RKO (cell line): ENCODE data around the gene PSMA2.

Source experiments
- DNase-seq: peaks from one replicate; pipeline ENCODE4 v3.0.0-alpha.2; 2016; ENCODE audit warnings: low spot score

Gene PSMA2

GRCh38 chr7:42940985-42941847 lies 9.2 kb upstream of the PSMA2 start:
- DNase-seq = peak; percentile 72

- no peak for DNase-seq
These were observed 7.7 kb upstream of the PSMA2 start for GRCh38 chr7:42939457-42940240.

GRCh38 chr7:42935861-42936260 lies 3.9 kb upstream of the PSMA2 start:
- no peak for DNase-seq

- DNase-seq = peak; percentile 58
These were observed 2.3 kb upstream of the PSMA2 start for GRCh38 chr7:42934291-42934690.

GRCh38 chr7:42932811-42933591 lies 1.0 kb upstream of the PSMA2 start:
- peak; percentile 48 for DNase-seq

- DNase-seq = peak; percentile 11
These were observed 534 bp downstream of the PSMA2 start for GRCh38 chr7:42931447-42931833.

GRCh38 chr7:42930889-42931288 lies 1.1 kb downstream of the PSMA2 start:
- peak; percentile 30 for DNase-seq

GRCh38 chr7:42929449-42929848 lies 2.5 kb downstream of the PSMA2 start:
- DNase-seq = no peak

GRCh38 chr7:42928754-42929153 lies 3.2 kb downstream of the PSMA2 start:
- no peak for DNase-seq

- DNase-seq = no peak
These were observed 5.8 kb downstream of the PSMA2 start for GRCh38 chr7:42926204-42926603.

GRCh38 chr7:42925630-42926029 lies 6.3 kb downstream of the PSMA2 start:
- DNase-seq = no peak

- no peak for DNase-seq
These were observed 7.6 kb downstream of the PSMA2 start for GRCh38 chr7:42924223-42924838.

- DNase-seq = no peak
These were observed 9.8 kb downstream of the PSMA2 start for GRCh38 chr7:42922017-42922753.

- no peak for DNase-seq
These were observed 16.6 kb downstream of the PSMA2 start for GRCh38 chr7:42915356-42915755.

- no peak for DNase-seq
These were observed 17.4 kb downstream of the PSMA2 start for GRCh38 chr7:42914421-42915045.

GRCh38 chr7:42914009-42914408 lies 18.0 kb downstream of the PSMA2 start:
- DNase-seq = no peak

GRCh38 chr7:42913591-42913990 lies 18.4 kb downstream of the PSMA2 start:
- no peak for DNase-seq

- DNase-seq = peak; percentile 92
These were observed 20.2 kb downstream of the PSMA2 start, which contains the start of gene C7orf25 for GRCh38 chr7:42911454-42912447. C7orf25 (minus strand) TSS chr7:42912070; CDS start chr7:42910900, 1,170 bp downstream.

GRCh38 chr7:42910306-42910705 lies 21.7 kb downstream of the PSMA2 start:
- no peak for DNase-seq
